ENCODE results near the gene OCA2.

The OCA2 gene

DNA sequence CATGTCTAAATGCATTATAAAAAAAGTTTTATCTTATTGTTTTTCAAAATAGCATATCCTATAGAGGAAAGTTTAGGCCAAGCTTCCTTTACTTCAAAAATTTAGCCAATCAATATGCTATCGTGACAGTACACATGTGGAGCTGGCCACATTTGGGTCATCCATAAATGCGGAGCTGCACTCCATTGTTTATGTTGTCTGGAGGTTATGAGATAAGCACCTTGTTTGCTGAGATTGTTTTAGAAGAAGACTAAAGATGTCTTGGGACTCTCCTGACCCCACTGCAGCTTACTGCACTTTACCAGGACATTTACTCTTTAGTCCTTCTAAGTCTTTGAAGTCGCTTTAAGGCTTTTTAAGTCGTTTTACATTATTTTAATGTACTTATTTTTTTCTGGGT, 265.9 kb downstream of the OCA2 start:
- no peak for DNase-seq (ENCODE audit: low spot score)
- no peaks in the 10 kb centered on the region for H3K27me3 Mint-ChIP-seq (ENCODE audit: low read depth)
- H3K9me3 Mint-ChIP-seq, result peaks cover 18% of the 10 kb centered on the region
- H3K36me3 Mint-ChIP-seq (ENCODE audit: low read depth), result no peaks in the 10 kb centered on the region
- no peak overlapping the region for H3K27ac Mint-ChIP-seq
- no peaks in the 10 kb centered on the region for H3K4me1 Mint-ChIP-seq (ENCODE audit: low read depth)
- H3K4me3 Mint-ChIP-seq, result no peak overlapping the region

DNA sequence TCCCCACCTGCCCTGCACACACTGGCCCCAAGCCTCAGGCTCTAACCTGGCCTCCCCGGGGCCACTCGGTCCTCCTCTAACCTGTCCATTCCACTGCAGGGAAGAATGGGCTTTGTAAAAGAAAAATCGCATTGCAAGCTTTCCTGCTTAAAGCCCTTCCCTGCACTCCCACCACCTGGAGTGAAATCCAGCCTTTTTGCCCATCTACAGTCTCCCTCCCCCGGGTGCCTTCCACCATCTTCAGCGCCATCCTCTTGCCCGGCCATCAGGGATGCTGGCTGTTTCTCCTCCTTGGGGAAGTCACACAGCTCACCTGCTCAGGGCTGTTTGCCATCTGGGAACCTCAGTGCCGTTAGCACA, 266.9 kb downstream of the OCA2 start:
- Mint-ChIP-seq H3K4me1 (ENCODE audit: low read depth) (no peaks in the 10 kb centered on the region), H3K36me3 (ENCODE audit: low read depth) (no peaks in the 10 kb centered on the region), H3K4me3 (no peak overlapping the region), H3K9me3 (peaks cover 21% of the 10 kb centered on the region), H3K27me3 (ENCODE audit: low read depth) (no peaks in the 10 kb centered on the region), H3K27ac (no peak overlapping the region)
- DNase-seq (ENCODE audit: low spot score), result no peak

DNA sequence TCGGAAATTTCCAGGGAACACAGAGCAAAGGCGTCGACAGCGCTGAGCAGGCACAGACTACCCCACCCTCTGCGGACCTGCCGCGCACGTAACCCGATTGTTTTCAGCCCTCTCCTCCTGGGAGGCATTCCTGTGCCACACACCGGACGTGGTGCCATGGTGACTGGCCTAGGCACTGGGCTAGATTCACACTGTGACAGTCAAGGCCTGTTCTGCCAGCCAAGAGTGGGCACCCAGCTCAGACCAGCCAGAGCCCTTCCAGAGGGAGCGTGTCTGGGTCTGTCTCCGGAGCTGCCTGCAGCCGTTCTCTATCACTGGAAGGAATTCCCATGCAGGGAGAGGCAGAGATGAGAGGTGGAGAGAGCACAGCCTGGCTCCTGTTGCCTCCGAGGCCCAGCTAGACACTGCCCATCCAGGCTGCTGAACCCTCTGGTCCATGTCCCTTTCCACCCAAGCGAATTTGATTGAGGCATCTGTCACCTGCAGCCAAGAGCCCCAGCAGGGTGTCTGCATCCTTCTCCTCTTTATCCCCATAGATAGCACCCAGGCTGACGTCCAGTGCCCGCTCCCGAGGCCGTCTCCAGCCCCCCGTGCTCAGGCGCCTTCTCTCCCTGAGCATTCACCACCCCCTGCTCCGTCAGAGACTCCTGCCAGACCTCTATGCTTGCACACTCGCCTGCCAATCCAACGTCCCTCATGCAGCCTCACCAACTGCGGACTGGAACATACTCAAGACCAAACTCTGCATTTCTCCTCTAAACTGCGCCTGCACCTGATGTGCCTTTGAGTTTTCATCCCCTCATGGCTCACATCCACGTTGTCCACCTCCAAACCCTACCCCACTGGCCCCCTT, 267.5 kb downstream of the OCA2 start:
- H3K4me1 Mint-ChIP-seq (ENCODE audit: low read depth), result no peaks in the 10 kb centered on the region
- H3K27ac Mint-ChIP-seq, result no peak overlapping the region
- H3K9me3 Mint-ChIP-seq, result peaks cover 26% of the 10 kb centered on the region
- DNase-seq (ENCODE audit: low spot score), result no peak
- no peak overlapping the region for H3K4me3 Mint-ChIP-seq
- no peaks in the 10 kb centered on the region for H3K27me3 Mint-ChIP-seq (ENCODE audit: low read depth)
- H3K36me3 Mint-ChIP-seq (ENCODE audit: low read depth), result no peaks in the 10 kb centered on the region

- Mint-ChIP-seq H3K27me3 (ENCODE audit: low read depth) (no peaks in the 10 kb centered on the region), H3K4me3 (no peak overlapping the region), H3K9me3 (peaks cover 11% of the 10 kb centered on the region), H3K27ac (no peak overlapping the region), H3K4me1 (ENCODE audit: low read depth) (no peaks in the 10 kb centered on the region), H3K36me3 (ENCODE audit: low read depth) (no peaks in the 10 kb centered on the region)
- DNase-seq (ENCODE audit: low spot score), result no peak
Observed at GRCh38 chr15:27828746-27829145, 270.4 kb downstream of the OCA2 start.

DNA sequence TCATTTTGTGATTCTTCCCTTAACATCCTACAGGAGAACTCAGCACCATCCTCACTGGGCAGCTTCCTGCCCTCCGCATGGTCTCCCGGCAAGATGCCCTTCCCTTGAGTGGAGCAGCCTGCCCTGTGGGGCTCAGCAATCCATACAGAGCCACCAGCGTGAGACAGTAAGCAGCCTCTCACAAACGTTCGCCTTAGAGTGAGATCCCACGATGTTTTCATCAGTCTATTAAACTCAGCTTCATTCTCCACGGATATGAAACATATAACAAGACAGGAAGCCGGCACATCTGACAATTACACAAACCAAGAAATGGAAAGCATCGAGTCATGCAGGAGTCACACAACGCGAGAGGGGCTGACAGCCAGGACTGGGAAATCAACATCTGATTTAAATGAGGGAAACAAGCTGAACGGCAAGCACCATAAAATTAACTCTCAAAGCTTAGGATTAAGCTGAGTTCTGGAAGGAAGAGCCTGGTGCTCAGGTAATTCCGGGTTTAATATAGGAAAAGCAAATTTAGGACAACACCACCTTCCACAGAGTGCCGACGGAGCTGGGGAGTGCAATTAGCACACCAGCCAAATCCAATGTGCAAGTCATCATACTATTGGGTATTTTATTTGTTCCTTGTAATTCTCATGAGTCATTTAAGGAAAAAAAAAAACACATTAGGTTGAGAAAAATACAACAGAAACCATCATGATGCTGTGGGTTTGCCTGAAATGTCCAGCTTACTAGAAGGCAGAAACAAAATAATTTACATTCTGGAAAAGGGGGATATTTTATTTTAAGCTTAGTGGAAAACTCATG, 272.0 kb downstream of the OCA2 start:
- Mint-ChIP-seq H3K4me1 (ENCODE audit: low read depth) (no peaks in the 10 kb centered on the region), H3K36me3 (ENCODE audit: low read depth) (no peaks in the 10 kb centered on the region), H3K9me3 (peaks cover 7% of the 10 kb centered on the region), H3K27ac (no peak overlapping the region), H3K27me3 (ENCODE audit: low read depth) (no peaks in the 10 kb centered on the region), H3K4me3 (no peak overlapping the region)
- DNase-seq (ENCODE audit: low spot score), result no peak

GRCh38 chr15:27826411-27826810, 272.7 kb downstream of the OCA2 start:
- no peak overlapping the region for H3K27ac Mint-ChIP-seq
- no peaks in the 10 kb centered on the region for H3K27me3 Mint-ChIP-seq (ENCODE audit: low read depth)
- no peak overlapping the region for H3K4me3 Mint-ChIP-seq
- no peaks in the 10 kb centered on the region for H3K4me1 Mint-ChIP-seq (ENCODE audit: low read depth)
- no peak for DNase-seq (ENCODE audit: low spot score)
- H3K36me3 Mint-ChIP-seq (ENCODE audit: low read depth), result no peaks in the 10 kb centered on the region
- H3K9me3 Mint-ChIP-seq, result peaks cover 9% of the 10 kb centered on the region

DNA sequence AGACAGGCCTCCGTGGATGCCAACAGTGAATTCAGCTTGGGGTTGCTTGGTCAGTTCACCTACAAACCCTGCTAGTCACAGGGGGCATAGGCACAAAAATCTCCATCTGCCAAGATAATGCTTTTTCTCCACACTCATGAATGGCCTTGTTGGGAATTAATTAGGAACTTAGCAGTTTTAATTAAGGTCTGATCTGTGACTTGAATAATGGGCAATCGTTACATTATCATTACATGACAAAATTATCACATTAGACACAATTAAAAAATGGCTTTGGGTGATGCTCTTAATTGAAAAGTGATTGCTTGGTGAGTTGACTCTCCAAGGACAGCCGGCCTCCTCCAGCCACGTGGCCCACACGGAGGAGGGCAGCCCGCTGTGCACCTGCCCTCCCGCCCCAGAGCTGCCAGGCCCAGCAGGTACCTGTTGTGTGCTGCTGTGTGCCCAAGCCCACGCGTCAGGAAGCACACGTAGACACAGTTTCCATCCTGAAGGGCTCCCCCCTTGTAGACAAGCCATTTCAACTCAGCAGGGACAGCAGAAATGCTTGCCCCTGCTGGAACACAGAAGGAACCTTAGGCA, 274.2 kb downstream of the OCA2 start:
- Mint-ChIP-seq H3K4me1 (ENCODE audit: low read depth) (no peaks in the 10 kb centered on the region), H3K4me3 (no peak overlapping the region), H3K36me3 (ENCODE audit: low read depth) (no peaks in the 10 kb centered on the region), H3K27me3 (ENCODE audit: low read depth) (no peaks in the 10 kb centered on the region), H3K27ac (no peak overlapping the region), H3K9me3 (peaks cover 18% of the 10 kb centered on the region)
- DNase-seq (ENCODE audit: low spot score), result no peak

DNA sequence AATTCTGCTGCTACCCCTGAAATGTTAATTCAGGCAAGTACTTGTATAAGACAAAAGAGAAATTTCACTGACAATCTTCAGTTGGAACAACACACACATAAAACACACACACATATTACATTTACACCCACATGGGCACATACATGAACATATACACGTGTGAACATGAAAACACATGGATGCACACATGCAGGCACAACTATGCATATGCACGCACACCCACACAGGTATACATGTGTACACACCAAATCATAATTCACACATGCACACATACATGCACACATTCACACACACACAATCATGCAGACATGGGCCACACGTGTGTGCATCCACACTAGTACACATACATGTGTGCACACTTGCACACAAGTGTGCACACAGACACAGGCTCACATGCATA, 277.8 kb downstream of the OCA2 start:
- Mint-ChIP-seq H3K4me3 (no peak overlapping the region), H3K27me3 (ENCODE audit: low read depth) (no peaks in the 10 kb centered on the region), H3K27ac (no peak overlapping the region), H3K36me3 (ENCODE audit: low read depth) (no peaks in the 10 kb centered on the region), H3K9me3 (peaks cover 37% of the 10 kb centered on the region), H3K4me1 (ENCODE audit: low read depth) (no peaks in the 10 kb centered on the region)
- no peak for DNase-seq (ENCODE audit: low spot score)

GRCh38 chr15:27820722-27821121, 278.4 kb downstream of the OCA2 start:
- H3K27me3 Mint-ChIP-seq (ENCODE audit: low read depth), result no peaks in the 10 kb centered on the region
- DNase-seq (ENCODE audit: low spot score), result no peak
- H3K36me3 Mint-ChIP-seq (ENCODE audit: low read depth), result no peaks in the 10 kb centered on the region
- no peak overlapping the region for H3K4me3 Mint-ChIP-seq
- no peak overlapping the region for H3K27ac Mint-ChIP-seq
- H3K9me3 Mint-ChIP-seq, result peaks cover 37% of the 10 kb centered on the region
- H3K4me1 Mint-ChIP-seq (ENCODE audit: low read depth), result no peaks in the 10 kb centered on the region

DNA sequence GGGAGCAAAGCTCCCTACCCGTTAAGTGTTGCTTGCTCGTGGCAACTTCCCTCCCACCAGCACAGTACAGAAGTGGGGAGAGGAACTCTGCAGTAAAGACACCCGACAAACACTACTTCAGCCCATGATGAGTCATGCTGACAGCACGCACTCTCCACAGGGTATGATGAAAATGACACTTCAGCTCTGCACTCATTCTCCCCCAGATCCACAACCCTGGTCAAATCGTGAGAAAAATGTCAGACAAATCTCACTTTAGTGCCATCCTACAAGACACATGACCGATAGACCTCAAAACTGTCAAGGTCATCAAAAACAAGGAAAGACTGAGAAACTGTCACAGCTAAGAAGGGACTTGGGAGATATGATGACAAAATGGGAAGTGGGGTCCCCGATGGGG, 278.9 kb downstream of the OCA2 start:
- peaks cover 37% of the 10 kb centered on the region for H3K9me3 Mint-ChIP-seq
- H3K27ac Mint-ChIP-seq, result no peak overlapping the region
- no peaks in the 10 kb centered on the region for H3K36me3 Mint-ChIP-seq (ENCODE audit: low read depth)
- H3K27me3 Mint-ChIP-seq (ENCODE audit: low read depth), result no peaks in the 10 kb centered on the region
- no peak for DNase-seq (ENCODE audit: low spot score)
- H3K4me1 Mint-ChIP-seq (ENCODE audit: low read depth), result no peaks in the 10 kb centered on the region
- H3K4me3 Mint-ChIP-seq, result no peak overlapping the region

DNA sequence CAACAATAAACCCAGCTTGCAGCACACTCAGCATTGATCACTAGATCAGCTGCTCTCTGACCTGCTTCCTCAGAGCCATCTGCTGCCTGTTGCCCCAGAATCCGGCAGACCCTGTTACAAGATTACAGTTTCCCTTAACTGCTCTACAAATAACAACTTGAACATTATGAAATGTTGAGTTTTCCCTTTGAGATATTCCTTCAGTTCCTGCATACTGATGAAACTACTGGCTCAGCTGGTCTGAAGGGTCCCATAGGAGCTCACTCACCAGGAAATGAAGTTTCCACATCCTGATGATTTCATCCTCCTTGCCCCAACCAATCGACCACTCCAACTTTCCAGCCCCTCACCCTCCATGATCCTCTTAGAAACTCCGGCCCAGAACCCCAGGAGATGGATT, 281.9 kb downstream of the OCA2 start:
- H3K27me3 Mint-ChIP-seq (ENCODE audit: low read depth), result no peaks in the 10 kb centered on the region
- no peak overlapping the region for H3K4me3 Mint-ChIP-seq
- H3K4me1 Mint-ChIP-seq (ENCODE audit: low read depth), result no peaks in the 10 kb centered on the region
- peaks cover 37% of the 10 kb centered on the region for H3K9me3 Mint-ChIP-seq
- H3K27ac Mint-ChIP-seq, result no peak overlapping the region
- H3K36me3 Mint-ChIP-seq (ENCODE audit: low read depth), result no peaks in the 10 kb centered on the region
- DNase-seq (ENCODE audit: low spot score), result no peak

DNA sequence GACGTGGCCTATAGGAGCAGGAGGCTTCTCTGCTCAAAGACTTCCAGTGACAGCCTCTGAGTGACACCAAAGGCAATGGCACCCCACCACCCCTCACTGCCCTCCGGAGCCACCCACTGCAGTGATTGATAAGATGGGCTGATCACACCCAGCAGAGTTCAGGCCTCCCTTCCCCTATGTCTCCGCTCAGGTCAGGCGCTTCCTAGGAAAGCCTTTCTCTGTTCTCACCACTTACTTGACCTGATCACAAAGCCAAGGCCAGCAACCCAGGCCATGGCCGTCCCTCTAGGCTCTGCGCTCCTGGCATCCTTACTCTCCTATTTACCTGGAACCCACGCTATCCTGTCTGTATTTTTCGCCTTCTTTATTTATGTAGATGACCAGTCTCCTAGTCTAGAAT, 282.3 kb downstream of the OCA2 start:
- no peak for DNase-seq (ENCODE audit: low spot score)
- no peaks in the 10 kb centered on the region for H3K4me1 Mint-ChIP-seq (ENCODE audit: low read depth)
- H3K27ac Mint-ChIP-seq, result no peak overlapping the region
- no peaks in the 10 kb centered on the region for H3K27me3 Mint-ChIP-seq (ENCODE audit: low read depth)
- no peaks in the 10 kb centered on the region for H3K36me3 Mint-ChIP-seq (ENCODE audit: low read depth)
- H3K4me3 Mint-ChIP-seq, result no peak overlapping the region
- peaks cover 37% of the 10 kb centered on the region for H3K9me3 Mint-ChIP-seq

DNA sequence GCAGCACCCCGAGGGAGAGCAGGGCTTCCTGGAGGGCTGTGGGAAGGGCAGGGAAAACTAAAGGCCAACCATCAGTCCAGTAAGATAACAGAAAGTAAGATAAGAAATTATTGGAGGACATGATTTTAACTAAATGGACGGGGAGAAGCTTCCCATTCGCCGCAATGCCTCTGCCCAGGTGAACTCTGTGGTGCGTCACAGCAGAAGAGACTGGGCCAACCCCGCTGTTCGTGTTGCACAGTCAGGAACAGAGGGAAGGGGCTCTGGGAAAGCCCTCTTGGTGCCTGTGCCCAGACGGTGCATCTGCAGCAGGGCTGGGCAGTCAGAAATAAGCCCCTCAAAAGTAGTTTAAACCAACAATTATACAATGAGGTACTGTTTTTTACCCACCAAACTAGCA, 284.1 kb downstream of the OCA2 start:
- H3K27me3 Mint-ChIP-seq (ENCODE audit: low read depth), result no peaks in the 10 kb centered on the region
- H3K4me1 Mint-ChIP-seq (ENCODE audit: low read depth), result no peaks in the 10 kb centered on the region
- H3K36me3 Mint-ChIP-seq (ENCODE audit: low read depth), result no peaks in the 10 kb centered on the region
- no peak overlapping the region for H3K4me3 Mint-ChIP-seq
- peaks cover 26% of the 10 kb centered on the region for H3K9me3 Mint-ChIP-seq
- no peak for DNase-seq (ENCODE audit: low spot score)
- no peak overlapping the region for H3K27ac Mint-ChIP-seq

DNA sequence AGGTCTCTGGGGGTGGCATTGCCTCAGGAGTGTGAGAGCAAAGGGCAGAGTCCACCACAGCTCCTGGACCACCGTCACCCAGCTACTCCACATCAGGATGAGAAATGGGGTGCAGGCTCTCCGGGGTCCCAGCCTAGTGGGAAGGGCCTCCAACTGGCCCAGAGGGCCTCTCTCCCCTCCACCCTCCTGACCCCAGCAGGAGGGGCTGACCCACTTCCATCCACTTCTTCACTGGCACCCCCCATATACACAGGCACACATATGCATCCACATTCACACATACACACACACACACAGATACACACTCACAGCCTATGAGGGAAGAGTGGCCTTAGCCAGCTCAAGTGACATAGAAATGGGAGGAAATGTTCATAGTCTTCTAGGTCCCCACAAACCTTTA, 286.0 kb downstream of the OCA2 start:
- H3K27me3 Mint-ChIP-seq (ENCODE audit: low read depth), result no peaks in the 10 kb centered on the region
- DNase-seq (ENCODE audit: low spot score), result no peak
- no peak overlapping the region for H3K4me3 Mint-ChIP-seq
- no peak overlapping the region for H3K27ac Mint-ChIP-seq
- H3K36me3 Mint-ChIP-seq (ENCODE audit: low read depth), result no peaks in the 10 kb centered on the region
- peaks cover 25% of the 10 kb centered on the region for H3K9me3 Mint-ChIP-seq
- H3K4me1 Mint-ChIP-seq (ENCODE audit: low read depth), result no peaks in the 10 kb centered on the region

Data from T-helper 2 cell treated with Interferon-gamma antibody and Interleukin-4, amounts not matched to agents 5 μg/mL and 100 μg/mL, for 36 hours (primary cell).